Osteocyte (in vitro differentiated cells): Measurements from ENCODE around the gene TMOD1. TPM values are rescaled to one million over a fixed set of nuclear protein-coding genes. Genes with fewer than 3 reads are reported as not detected.

Source experiments
- DNase-seq: peaks from one replicate; pipeline ENCODE4 v3.0.0; 2021; ENCODE audit warnings: mixed read lengths; ENCODE audit not compliant: unreplicated experiment; ENCODE audit errors: extremely low spot score
- H3K27ac Mint-ChIP-seq: one replicate; pipeline ENCODE4 v1.8.0; 2021; ENCODE audit warnings: mild to moderate bottlenecking, mixed read lengths; ENCODE audit not compliant: unreplicated experiment
- H3K27me3 Mint-ChIP-seq: one replicate; pipeline ENCODE4 v1.8.0; 2021; ENCODE audit warnings: mixed read lengths; ENCODE audit not compliant: unreplicated experiment
- H3K36me3 Mint-ChIP-seq: one replicate; pipeline ENCODE4 v1.8.0; 2021; ENCODE audit warnings: mixed read lengths; ENCODE audit not compliant: unreplicated experiment
- H3K4me1 Mint-ChIP-seq: one replicate; pipeline ENCODE4 v1.8.0; 2021; ENCODE audit warnings: mixed read lengths; ENCODE audit not compliant: unreplicated experiment
- H3K4me3 Mint-ChIP-seq: one replicate; pipeline ENCODE4 v1.8.0; 2021; ENCODE audit warnings: mild to moderate bottlenecking, moderate library complexity, mixed read lengths; ENCODE audit not compliant: unreplicated experiment
- H3K9me3 Mint-ChIP-seq: one replicate; pipeline ENCODE4 v1.8.0; 2021; ENCODE audit warnings: mixed read lengths; ENCODE audit not compliant: unreplicated experiment
- CTCF ChIP-seq: fragments of 200-600 bp; sonication (generic); IDR thresholded peaks from 2 replicates; pipeline ENCODE4 v1.5.0; 2021; ENCODE audit warnings: antibody characterized with exemption, mild to moderate bottlenecking, moderate library complexity
- total RNA-seq: library from RNA; stranded (reverse); gene quantifications from 2 replicates; pipeline ENCODE4 v1.2.1, GENCODE V29; 2021

The TMOD1 gene
- total RNA-seq, 1 donor from 2014 or later: not detected

- H3K9me3 Mint-ChIP-seq: no peaks in the 10 kb centered on the region
- H3K27me3 Mint-ChIP-seq: peaks cover 54% of the 10 kb centered on the region
- no peak overlapping the region for H3K4me3 Mint-ChIP-seq
- peak; percentile 46 for DNase-seq
- no peaks in the 10 kb centered on the region for H3K36me3 Mint-ChIP-seq
- no peak overlapping the region for H3K27ac Mint-ChIP-seq
- TF ChIP-seq CTCF: no peak
- peaks cover 14% of the 10 kb centered on the region for H3K4me1 Mint-ChIP-seq
Measured at GRCh38 chr9:97504381-97505216, 3.1 kb downstream of the TMOD1 start.

DNA sequence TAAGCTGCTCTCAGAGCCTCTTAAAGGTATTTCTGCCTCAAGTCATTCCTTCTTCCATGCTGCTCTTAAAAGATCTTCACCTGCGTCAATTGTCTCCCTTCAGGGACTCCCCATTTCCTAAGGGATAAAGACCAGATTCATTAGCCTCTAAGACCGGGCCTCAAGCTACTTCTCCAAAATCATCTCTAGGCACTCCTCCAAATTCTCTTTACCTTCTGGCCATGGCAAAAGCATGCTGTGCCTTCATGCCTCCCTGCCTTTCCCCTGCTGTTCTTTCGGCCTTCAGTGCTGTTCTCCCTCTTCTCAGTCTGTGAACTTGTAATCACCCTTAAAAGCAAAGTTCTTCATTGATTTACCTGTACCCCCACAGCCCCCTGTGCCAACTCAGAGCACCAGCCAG lies 4.4 kb downstream of the TMOD1 start:
- no peak overlapping the region for H3K4me3 Mint-ChIP-seq
- no peak for TF ChIP-seq CTCF
- H3K9me3 Mint-ChIP-seq: no peaks in the 10 kb centered on the region
- H3K36me3 Mint-ChIP-seq: no peaks in the 10 kb centered on the region
- peaks cover 14% of the 10 kb centered on the region for H3K4me1 Mint-ChIP-seq
- H3K27me3 Mint-ChIP-seq: peaks cover 44% of the 10 kb centered on the region
- DNase-seq: peak; percentile 23
- no peak overlapping the region for H3K27ac Mint-ChIP-seq

GRCh38 chr9:97506306-97506705 lies 4.8 kb downstream of the TMOD1 start:
- peaks cover 40% of the 10 kb centered on the region for H3K27me3 Mint-ChIP-seq
- no peak overlapping the region for H3K4me3 Mint-ChIP-seq
- no peak overlapping the region for H3K27ac Mint-ChIP-seq
- no peak for TF ChIP-seq CTCF
- H3K4me1 Mint-ChIP-seq: peaks cover 10% of the 10 kb centered on the region
- DNase-seq: peak; percentile 19
- no peaks in the 10 kb centered on the region for H3K36me3 Mint-ChIP-seq
- no peaks in the 10 kb centered on the region for H3K9me3 Mint-ChIP-seq

- Mint-ChIP-seq H3K9me3 (no peaks in the 10 kb centered on the region), H3K27me3 (peaks cover 40% of the 10 kb centered on the region), H3K4me1 (peaks cover 10% of the 10 kb centered on the region), H3K27ac (no peak overlapping the region), H3K36me3 (no peaks in the 10 kb centered on the region), H3K4me3 (no peak overlapping the region)
- TF ChIP-seq CTCF: no peak
- no peak for DNase-seq
Measured at GRCh38 chr9:97506787-97507186, 5.3 kb downstream of the TMOD1 start.

GRCh38 chr9:97507428-97507984 lies 6.0 kb downstream of the TMOD1 start:
- peaks cover 35% of the 10 kb centered on the region for H3K27me3 Mint-ChIP-seq
- DNase-seq: no peak
- no peaks in the 10 kb centered on the region for H3K36me3 Mint-ChIP-seq
- H3K27ac Mint-ChIP-seq: no peak overlapping the region
- H3K4me3 Mint-ChIP-seq: no peak overlapping the region
- H3K9me3 Mint-ChIP-seq: no peaks in the 10 kb centered on the region
- no peak for TF ChIP-seq CTCF
- H3K4me1 Mint-ChIP-seq: peaks cover 7% of the 10 kb centered on the region
